H9 (cell line): Measurements from ENCODE around the gene KAT2B. TPM values are rescaled to one million over a fixed set of nuclear protein-coding genes. Genes with fewer than 3 reads are reported as not detected.

Experiments used
- DNase-seq: peaks from one replicate; pipeline ENCODE4 v3.0.0-alpha.2; 2017
- H2AFZ ChIP-seq: one replicate; pipeline ENCODE4 v1.6.1; 2013; ENCODE audit warnings: mild to moderate bottlenecking, low read length, control low read depth, moderate library complexity
- H2AK5ac ChIP-seq: 2 replicates; pipeline ENCODE4 v1.6.1; 2013; ENCODE audit warnings: low read length, control low read depth, mixed read lengths; ENCODE audit not compliant: insufficient read length
- H2BK120ac ChIP-seq: one replicate; pipeline ENCODE4 v1.6.1; 2013; ENCODE audit warnings: low read depth, mild to moderate bottlenecking, low read length, control low read depth, inconsistent platforms; ENCODE audit not compliant: poor library complexity, severe bottlenecking
- H2BK12ac ChIP-seq: 2 replicates; pipeline ENCODE4 v1.6.1; 2013; ENCODE audit warnings: low read length, control low read depth, mixed read lengths, low read depth; ENCODE audit not compliant: insufficient read length
- H2BK15ac ChIP-seq: 2 replicates; pipeline ENCODE4 v1.6.1; 2013; ENCODE audit warnings: low read depth, low read length, control low read depth
- H2BK20ac ChIP-seq: one replicate; pipeline ENCODE4 v1.6.1; 2013; ENCODE audit warnings: low read depth, mild to moderate bottlenecking, low read length, control low read depth, inconsistent platforms; ENCODE audit not compliant: poor library complexity, severe bottlenecking
- H2BK5ac ChIP-seq: 2 replicates; pipeline ENCODE4 v1.6.1; 2013; ENCODE audit warnings: low read length, control low read depth, mixed read lengths; ENCODE audit not compliant: insufficient read length
- H3K14ac ChIP-seq: 2 replicates; pipeline ENCODE4 v1.6.1; 2013; ENCODE audit warnings: low read length, control low read depth; ENCODE audit not compliant: insufficient read depth
- H3K18ac ChIP-seq: 2 replicates; pipeline ENCODE4 v1.6.1; 2013; ENCODE audit warnings: low read depth, mild to moderate bottlenecking, mixed read lengths, low read length, control low read depth; ENCODE audit not compliant: insufficient read length
- H3K23ac ChIP-seq: 2 replicates; pipeline ENCODE4 v1.6.1; 2013; ENCODE audit warnings: low read length, control low read depth, mixed read lengths, low read depth; ENCODE audit not compliant: insufficient read length
- H3K23me2 ChIP-seq: 2 replicates; pipeline ENCODE4 v1.6.1; 2013; ENCODE audit warnings: low read depth, mild to moderate bottlenecking, mixed read lengths, low read length, control low read depth; ENCODE audit not compliant: insufficient read length, poor library complexity, severe bottlenecking
- H3K27ac ChIP-seq: 2 replicates; pipeline ENCODE4 v1.5.1; 2013; ENCODE audit warnings: low read length, control low read depth, mixed read lengths, low read depth; ENCODE audit not compliant: insufficient read length
- H3K27me3 ChIP-seq: 2 replicates; pipeline ENCODE4 v1.6.1; 2013; ENCODE audit warnings: low read length, control low read depth, inconsistent platforms; ENCODE audit not compliant: insufficient read depth
- H3K4ac ChIP-seq: 2 replicates; pipeline ENCODE4 v1.6.1; 2013; ENCODE audit warnings: low read depth, mild to moderate bottlenecking, control low read depth, inconsistent platforms, low read length, moderate library complexity
- H3K4me1 ChIP-seq: 2 replicates; pipeline ENCODE4 v1.6.1; 2013; ENCODE audit warnings: low read length, control low read depth, inconsistent platforms; ENCODE audit not compliant: insufficient read depth
- H3K4me2 ChIP-seq: 2 replicates; pipeline ENCODE4 v1.6.1; 2013; ENCODE audit warnings: low read length, control low read depth, mixed read lengths; ENCODE audit not compliant: insufficient read length, insufficient read depth
- H3K56ac ChIP-seq: 2 replicates; pipeline ENCODE4 v1.6.1; 2013; ENCODE audit warnings: low read depth, mild to moderate bottlenecking, mixed read lengths, low read length, control low read depth; ENCODE audit not compliant: insufficient read length
- H3K79me1 ChIP-seq: 2 replicates; pipeline ENCODE4 v1.6.1; 2013; ENCODE audit warnings: low read depth, mild to moderate bottlenecking, moderate library complexity, low read length, control low read depth, inconsistent platforms; ENCODE audit not compliant: insufficient read depth, poor library complexity, severe bottlenecking
- H3K79me2 ChIP-seq: 2 replicates; pipeline ENCODE4 v1.6.1; 2013; ENCODE audit warnings: low read length, control low read depth, inconsistent platforms; ENCODE audit not compliant: insufficient read depth
- H3K9ac ChIP-seq: 2 replicates; pipeline ENCODE4 v1.6.1; 2013; ENCODE audit warnings: low read length, control low read depth, mixed read lengths; ENCODE audit not compliant: insufficient read length; ENCODE audit errors: extremely low read depth
- H3K9me3 ChIP-seq: one replicate; pipeline ENCODE4 v1.6.1; 2013; ENCODE audit warnings: low read depth, low read length, inconsistent platforms; ENCODE audit not compliant: control insufficient read depth
- H3T11ph ChIP-seq: one replicate; pipeline ENCODE4 v1.6.1; 2013; ENCODE audit warnings: mild to moderate bottlenecking, low read length, control low read depth, inconsistent platforms
- H4K20me1 ChIP-seq: one replicate; pipeline ENCODE4 v1.6.1; 2013; ENCODE audit not compliant: control insufficient read depth, insufficient read length, insufficient read depth
- H4K5ac ChIP-seq: 2 replicates; pipeline ENCODE4 v1.6.1; 2013; ENCODE audit warnings: low read depth, mild to moderate bottlenecking, mixed read lengths, low read length, control low read depth; ENCODE audit not compliant: insufficient read length
- H4K8ac ChIP-seq: replicated peaks from 2 replicates; pipeline ENCODE4 v1.6.1; 2013; ENCODE audit warnings: low read length, control low read depth, mixed read lengths, low read depth; ENCODE audit not compliant: insufficient read length
- H4K91ac ChIP-seq: 2 replicates; pipeline ENCODE4 v1.6.1; 2013; ENCODE audit warnings: low read depth, mild to moderate bottlenecking, moderate library complexity, mixed read lengths, low read length, control low read depth; ENCODE audit not compliant: insufficient read length
- H3K27ac Mint-ChIP-seq, 3 experiments: 2 replicates in 2 of 3; 3 replicates in 1 of 3; pipeline ENCODE4 v1.8.0; 2020 to 2021; ENCODE audit warnings: mixed read lengths in 3 of 3, mild to moderate bottlenecking in 1 of 3, moderate library complexity in 1 of 3
- H3K27me3 Mint-ChIP-seq: 2 replicates; pipeline ENCODE4 v1.8.0; 2021; ENCODE audit warnings: low read depth, mild to moderate bottlenecking, moderate library complexity, mixed read lengths
- H3K36me3 Mint-ChIP-seq, 3 experiments: 2 replicates in 2 of 3; 3 replicates in 1 of 3; pipeline ENCODE4 v1.8.0; 2020 to 2021; ENCODE audit warnings: low read depth in 3 of 3, mixed read lengths in 3 of 3; ENCODE audit not compliant: insufficient read depth in 1 of 3
- H3K4me1 Mint-ChIP-seq, 2 experiments: 2 replicates each; pipeline ENCODE4 v1.8.0; 2020; ENCODE audit warnings: mixed read lengths in 2 of 2
- H3K4me3 Mint-ChIP-seq, 2 experiments: 2 replicates in 1 of 2; 3 replicates in 1 of 2; pipeline ENCODE4 v1.8.0; 2020 to 2021; ENCODE audit warnings: mild to moderate bottlenecking in 2 of 2, mixed read lengths in 2 of 2, moderate library complexity in 1 of 2
- H3K9me3 Mint-ChIP-seq, 2 experiments: 2 replicates in 1 of 2; 3 replicates in 1 of 2; pipeline ENCODE4 v1.8.0; 2020; ENCODE audit warnings: mild to moderate bottlenecking in 2 of 2, mixed read lengths in 2 of 2, moderate library complexity in 1 of 2
- CTCF ChIP-seq: fragments of 200-600 bp; sonication (generic); conservative IDR thresholded peaks from 3 replicates; pipeline ENCODE4 v1.8.0; 2021; ENCODE audit warnings: antibody characterized with exemption, mild to moderate bottlenecking
- total RNA-seq: library from RNA; stranded (reverse); gene quantifications from 2 replicates; pipeline ENCODE4 v1.2.1, GENCODE V29; 2021

The KAT2B gene
- total RNA-seq, 1 experiment from 2014 or later = 6.3 TPM

DNA sequence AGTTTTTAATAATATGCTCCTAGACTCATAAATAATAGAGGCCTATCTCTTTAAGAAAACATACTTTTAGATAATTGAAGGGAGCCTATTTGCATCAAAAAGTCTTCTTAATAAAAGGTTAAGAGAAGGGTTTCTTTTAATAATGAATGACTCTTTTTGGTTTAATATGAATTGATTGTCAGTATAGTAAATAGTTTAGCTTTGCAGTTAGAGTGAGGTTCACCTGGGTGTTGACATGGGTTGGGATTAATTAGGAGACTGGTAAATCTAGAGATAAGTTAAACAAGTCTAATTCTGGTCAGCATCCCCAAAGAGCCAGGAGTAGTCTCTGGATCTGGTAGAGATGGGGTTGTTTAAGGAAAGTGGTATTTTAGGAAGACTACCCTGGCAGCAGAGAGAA is 43.0 kb downstream of the KAT2B start:
- no peaks in the 10 kb centered on the region; the same call in 1 of the 2 replicates for H3K27me3 Mint-ChIP-seq
- no peak overlapping the region for H3K14ac ChIP-seq
- no peak overlapping the region for H3K4ac ChIP-seq
- H3K4me1 ChIP-seq = no peaks in the 10 kb centered on the region
- no peaks in the 10 kb centered on the region for H4K20me1 ChIP-seq
- H3K18ac ChIP-seq = no peak overlapping the region
- no peak overlapping the region for H2AK5ac ChIP-seq
- H3K4me1 Mint-ChIP-seq = peaks cover 12 to 16% of the 10 kb centered on the region in 2 experiments
- no peak overlapping the region for H3K9ac ChIP-seq
- H3K27me3 ChIP-seq = no peaks in the 10 kb centered on the region; the same call in 1 of the 2 replicates
- no peak overlapping the region for H3K27ac ChIP-seq
- H2AFZ ChIP-seq = no peak overlapping the region
- no peak overlapping the region for H3K23ac ChIP-seq
- no peak overlapping the region for H4K5ac ChIP-seq
- H3K9me3 Mint-ChIP-seq = no peaks in the 10 kb centered on the region
- no peak overlapping the region for H3K56ac ChIP-seq
- H3K23me2 ChIP-seq = no peaks in the 10 kb centered on the region
- H3K4me2 ChIP-seq = no peak overlapping the region
- no peaks in the 10 kb centered on the region for H3K79me2 ChIP-seq
- H2BK20ac ChIP-seq = no peak overlapping the region
- no peak for TF ChIP-seq CTCF
- H3K27ac Mint-ChIP-seq = no peak overlapping the region
- no peak overlapping the region for H3K4me3 Mint-ChIP-seq
- no peak overlapping the region for H2BK12ac ChIP-seq
- no peaks in the 10 kb centered on the region for H3K36me3 Mint-ChIP-seq
- no peak overlapping the region for H4K91ac ChIP-seq
- H3K9me3 ChIP-seq = no peaks in the 10 kb centered on the region
- DNase-seq = no peak
- no peak overlapping the region for H4K8ac ChIP-seq
- no peak overlapping the region for H2BK120ac ChIP-seq
- H2BK15ac ChIP-seq = no peak overlapping the region
- no peak overlapping the region for H3T11ph ChIP-seq
- no peak overlapping the region for H2BK5ac ChIP-seq
- no peaks in the 10 kb centered on the region for H3K79me1 ChIP-seq
